Stimulated activated CD4-positive, alpha-beta T cell treated with anti-CD3 and anti-CD28 coated beads, TNF-alpha, amount 100 ng/mL, for 1 hour (primary cell): Measurements from ENCODE around the gene PRPF4.
"Not testable (repeated sequence)": the region's sequence is repeated elsewhere in the genome, so short reads cannot be mapped to it uniquely, and the experiment has no call there.

ENCODE experiments used
- DNase-seq, 3 donors: peaks; one replicate each; pipeline ENCODE4 v3.0.0-alpha.2; 2020; ENCODE audit warnings: low read depth in 3 of 3, low spot score in 1 of 3

PRPF4 gene

DNA sequence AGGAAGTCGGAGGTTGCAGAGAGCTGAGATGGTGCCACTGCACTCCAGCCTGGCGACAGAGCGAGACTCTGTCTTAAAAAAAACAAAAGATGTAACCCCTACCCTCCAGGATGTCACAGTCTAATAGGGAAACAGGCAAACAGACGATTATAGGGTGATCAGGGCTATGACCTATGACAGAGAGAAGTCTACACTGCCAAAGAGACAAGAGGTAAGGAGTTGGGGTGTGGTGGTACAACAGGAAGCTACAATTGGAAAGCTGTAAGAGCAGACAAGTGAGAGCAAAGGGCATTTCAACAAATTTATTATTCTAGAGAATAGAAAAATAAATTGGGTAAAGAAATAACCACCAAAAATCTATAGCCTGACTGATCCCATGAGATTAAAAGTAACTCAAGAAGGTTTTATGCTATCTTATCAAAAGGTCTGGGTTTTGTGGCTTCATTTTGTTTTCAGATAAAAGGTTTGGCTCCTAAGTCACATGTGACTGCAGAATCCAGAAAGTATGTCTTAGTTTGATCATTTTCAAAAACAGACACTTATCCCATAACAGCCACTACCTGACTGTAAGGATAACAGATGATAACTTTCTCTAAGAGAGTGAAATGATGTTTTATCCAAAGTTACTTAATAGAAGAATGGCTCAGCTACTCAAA, 7.4 kb upstream of the PRPF4 start:
- DNase-seq: no peak

DNA sequence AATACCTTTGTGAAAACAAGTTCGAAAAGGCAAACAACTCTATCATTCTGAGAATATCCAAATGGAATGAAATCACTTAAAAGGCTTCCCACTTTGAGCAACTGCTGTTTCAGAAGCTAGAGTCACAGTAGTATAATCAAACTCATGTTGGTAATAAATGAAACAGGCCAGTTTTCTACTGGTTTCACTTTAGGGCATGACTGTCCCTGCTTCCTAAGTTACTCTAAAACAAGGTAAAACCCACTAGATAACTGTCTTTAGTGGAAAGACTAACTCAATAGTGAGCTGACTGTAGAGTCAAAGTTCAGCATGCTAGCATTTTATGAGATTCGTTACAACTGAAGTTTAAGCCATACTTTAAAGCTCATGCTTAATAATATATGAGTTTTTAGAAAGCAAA, 6.1 kb upstream of the PRPF4 start:
- no peak for DNase-seq

DNA sequence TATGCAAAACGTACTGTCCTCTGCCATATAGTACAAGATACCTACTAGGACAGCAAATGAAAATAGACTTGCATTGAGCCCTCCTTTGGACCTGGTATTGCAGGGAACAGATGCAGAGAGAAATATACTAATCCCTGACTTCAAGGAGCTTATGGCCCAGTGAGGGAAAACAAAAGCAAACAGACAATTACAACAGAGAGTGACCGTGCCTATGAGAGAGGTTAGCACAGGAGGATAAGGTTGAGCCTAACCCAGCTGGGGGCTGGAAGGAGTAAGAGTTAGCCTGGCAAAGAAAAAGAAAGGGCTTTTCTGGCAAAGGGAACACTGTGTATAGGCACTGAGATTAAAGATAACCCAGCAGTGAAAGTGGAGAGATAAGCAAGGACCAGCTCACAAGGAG, 5.6 kb upstream of the PRPF4 start:
- no peak for DNase-seq

DNA sequence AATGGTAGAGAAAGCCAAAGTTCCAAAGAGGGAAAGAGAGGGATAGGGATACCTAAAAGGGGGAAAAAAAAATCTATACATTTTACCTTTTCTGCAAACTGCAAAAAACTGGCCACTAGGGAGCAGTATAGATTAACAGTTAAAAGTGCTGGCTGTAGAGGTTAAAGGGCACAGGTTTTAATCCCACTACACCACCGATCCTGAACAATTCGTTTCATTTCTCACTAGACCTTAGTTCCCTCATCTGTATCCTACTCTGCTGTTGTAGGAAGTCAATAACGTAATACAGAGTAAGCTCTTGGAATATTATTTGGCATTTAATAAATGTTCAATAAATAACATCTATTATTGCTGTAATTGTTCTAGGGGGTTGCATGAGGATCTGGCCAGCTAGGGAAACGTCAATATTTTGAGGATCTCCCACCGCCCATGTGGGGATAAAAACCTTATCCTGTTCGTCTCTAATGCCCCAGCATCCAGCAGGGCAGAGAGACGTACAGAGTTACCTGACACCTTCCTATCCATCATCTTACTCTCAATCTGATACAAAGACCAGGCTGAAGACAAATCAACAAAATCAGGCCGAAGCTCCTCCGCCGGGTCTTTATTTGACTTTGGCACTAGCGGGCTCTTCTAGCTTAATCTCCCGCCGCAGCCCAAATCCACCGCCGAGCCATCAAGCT, 843 bp upstream of the PRPF4 start:
- DNase-seq: no peak

DNA sequence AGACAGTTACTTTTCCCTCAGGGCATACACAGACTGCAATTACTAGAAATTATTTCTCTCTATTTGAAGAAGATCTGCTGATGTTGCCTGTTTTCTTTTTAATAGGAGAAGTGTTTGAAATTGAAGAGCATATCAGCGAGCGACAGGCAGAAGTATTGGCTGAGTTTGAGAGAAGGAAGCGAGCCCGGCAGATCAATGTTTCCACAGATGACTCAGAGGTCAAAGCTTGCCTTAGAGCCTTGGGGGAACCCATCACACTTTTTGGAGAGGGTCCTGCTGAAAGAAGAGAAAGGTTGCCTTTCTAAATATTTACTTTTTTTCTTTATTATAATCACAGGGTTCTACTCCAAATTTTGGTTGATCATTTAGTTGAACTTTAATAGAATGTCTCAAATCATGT, 3.4 kb downstream of the PRPF4 start:
- DNase-seq: no peak

DNA sequence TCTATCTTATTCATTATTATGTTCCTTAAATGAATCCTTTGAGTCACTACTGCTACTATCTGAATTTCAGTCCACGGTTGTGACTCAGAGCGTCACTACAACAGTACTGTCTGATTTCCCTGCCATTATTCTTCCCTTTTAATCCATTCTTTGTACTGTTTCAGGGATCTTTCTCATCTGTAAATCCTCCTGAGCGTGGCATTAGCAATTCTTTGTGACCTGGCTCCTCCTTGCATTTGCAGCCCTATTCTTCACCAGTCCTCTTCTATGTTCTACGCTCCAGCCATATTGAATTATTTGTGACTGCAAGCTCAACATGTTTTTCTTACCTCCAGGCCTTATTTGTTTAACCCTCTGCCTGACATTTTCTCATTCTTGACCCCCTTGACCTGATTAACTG, 5.9 kb downstream of the PRPF4 start:
- DNase-seq: no peak

DNA sequence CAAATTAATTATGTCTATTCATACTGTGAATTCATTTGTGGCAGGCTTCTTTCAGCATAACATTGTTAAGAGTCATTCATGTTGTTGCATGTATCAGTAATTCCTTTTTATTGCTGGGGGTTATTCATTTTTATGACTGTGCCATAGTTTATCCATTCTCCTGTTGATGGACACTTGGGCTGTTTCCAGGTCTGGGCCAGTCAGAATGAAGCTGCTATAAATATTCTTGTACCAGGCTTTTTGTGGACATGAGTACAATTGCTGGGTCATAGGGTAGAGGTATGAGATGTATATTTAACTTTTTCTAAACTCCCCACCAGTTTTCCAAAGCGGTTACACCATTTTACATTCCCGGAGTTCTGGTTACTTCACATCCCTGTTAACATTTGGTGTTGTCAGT, 13.6 kb downstream of the PRPF4 start:
- DNase-seq: no peak

DNA sequence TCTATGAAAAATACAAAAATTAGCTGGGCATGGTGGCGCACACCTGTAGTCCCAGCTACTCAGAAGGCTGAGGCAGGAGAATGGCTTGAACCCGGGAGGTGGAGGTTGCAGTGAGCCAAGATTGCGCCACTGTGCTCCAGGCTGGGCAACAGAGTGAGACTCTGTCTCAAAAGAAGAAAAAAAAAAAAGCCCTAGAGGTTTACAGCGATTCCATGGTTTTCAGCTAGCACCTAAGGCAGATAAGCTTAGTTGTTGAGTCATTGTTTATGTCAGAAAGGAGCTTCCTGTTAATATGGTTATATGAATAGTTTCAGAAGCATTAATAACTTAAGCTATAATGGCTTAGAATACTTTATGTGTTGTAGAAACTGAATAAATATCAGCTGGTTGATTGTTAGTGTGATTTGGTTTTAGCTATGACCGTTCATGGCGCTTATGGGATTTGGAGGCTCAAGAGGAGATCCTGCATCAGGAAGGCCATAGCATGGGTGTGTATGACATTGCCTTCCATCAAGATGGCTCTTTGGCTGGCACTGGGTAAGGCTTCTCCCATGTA, 14.7 kb downstream of the PRPF4 start:
- no peak for DNase-seq

DNA sequence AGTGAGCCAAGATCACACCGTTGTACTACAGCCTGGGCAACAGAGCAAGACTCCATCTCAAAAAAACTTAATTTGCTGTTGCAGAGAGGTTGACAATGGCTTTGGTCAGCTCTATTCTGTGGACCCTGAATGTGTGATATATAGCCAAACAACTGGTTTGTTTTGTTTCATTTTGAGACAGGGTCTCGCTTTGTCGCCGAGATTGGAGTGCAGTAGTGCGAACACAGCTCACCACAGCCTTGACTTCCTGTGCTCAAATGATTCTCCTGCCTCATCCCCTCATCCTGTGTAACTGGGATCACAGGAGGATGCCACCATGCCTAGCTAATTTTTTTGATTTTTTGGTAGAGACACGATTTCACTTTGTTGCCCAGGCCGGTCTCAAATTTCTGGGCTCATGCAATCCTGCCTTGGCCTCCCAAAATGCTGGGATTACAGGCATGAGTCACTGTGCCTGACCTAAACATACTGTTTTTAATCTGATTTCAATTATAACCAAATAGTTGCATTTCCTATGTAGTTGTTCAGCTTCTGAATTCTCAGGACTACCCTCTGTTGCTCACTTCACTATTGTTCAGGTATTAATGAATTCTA, 17.9 kb downstream of the PRPF4 start:
- no peak for DNase-seq

DNA sequence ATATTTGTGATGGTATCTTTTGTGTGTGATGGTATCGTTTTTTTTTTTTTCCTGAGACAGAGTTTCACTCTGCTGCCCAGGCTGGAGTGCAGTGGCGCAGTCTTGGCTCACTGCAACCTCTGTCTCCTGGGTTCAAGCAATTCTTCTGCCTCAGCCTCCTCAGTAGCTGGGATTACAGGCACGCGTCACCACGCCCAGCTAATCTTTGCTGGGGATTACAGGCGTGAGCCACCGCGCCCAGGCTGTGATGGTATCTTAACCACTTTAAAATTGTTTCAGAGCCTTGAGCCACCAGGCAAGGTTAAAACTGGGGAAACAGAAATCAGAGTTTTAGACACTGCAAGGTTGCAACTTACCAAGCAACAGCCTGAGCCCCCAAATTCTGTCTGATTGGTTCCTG, 20.8 kb downstream of the PRPF4 start:
- not testable (repeated sequence) for DNase-seq

DNA sequence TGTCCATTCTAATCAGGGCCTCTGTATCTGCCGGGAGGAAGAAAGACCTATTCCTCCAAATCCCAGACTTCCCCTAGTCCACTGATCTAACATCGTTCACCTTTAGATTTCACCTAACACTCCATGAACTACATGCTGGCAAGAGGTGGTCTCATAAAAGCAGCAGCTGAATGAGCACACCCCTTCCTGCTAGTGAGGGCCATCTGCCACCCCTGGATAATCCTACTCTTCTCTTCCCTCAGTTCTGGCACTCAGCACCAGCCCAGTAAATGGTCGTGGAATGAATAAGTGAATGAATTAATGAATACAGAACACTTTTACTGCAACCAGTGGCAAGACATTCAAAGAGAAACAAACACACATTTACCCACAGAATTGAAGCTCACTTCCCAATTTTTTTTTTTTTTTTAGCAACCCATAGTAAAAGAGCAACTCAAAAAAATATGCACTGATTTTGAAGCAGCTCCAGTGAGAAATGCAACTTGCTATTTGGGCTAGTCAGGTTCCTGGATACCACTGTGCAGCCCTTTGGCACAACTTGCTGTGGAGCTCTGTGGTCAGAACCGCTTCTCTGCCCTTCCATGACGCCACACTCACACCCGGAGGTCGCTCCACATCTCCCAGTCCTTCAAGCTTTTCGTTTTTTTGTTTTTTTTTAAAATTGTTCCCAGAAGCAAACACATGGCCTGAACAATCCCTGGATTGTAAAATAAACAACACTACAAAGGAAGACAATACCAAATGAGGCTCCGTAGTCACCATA, 21.5 kb downstream of the PRPF4 start:
- DNase-seq: no peak

DNA sequence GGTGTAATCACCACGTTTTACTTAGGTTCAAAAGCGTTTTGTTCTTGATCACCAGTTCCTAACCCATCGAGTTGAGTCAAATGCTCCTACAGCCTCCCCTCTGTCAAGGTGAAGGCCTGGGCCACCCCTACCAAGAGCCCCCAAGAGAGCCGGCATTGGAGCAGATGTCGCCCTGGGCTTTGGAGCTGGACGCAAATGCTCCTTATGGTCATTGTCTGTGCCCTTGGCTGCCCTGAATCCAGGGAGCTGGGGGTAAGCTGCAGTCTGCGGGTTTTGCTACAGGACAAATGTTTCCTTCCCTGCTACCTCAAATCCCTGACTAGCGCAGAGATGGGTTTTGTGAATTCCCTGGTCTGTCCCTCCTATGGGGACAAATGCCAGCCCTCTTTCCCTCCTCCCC, 22.9 kb downstream of the PRPF4 start:
- no peak for DNase-seq

DNA sequence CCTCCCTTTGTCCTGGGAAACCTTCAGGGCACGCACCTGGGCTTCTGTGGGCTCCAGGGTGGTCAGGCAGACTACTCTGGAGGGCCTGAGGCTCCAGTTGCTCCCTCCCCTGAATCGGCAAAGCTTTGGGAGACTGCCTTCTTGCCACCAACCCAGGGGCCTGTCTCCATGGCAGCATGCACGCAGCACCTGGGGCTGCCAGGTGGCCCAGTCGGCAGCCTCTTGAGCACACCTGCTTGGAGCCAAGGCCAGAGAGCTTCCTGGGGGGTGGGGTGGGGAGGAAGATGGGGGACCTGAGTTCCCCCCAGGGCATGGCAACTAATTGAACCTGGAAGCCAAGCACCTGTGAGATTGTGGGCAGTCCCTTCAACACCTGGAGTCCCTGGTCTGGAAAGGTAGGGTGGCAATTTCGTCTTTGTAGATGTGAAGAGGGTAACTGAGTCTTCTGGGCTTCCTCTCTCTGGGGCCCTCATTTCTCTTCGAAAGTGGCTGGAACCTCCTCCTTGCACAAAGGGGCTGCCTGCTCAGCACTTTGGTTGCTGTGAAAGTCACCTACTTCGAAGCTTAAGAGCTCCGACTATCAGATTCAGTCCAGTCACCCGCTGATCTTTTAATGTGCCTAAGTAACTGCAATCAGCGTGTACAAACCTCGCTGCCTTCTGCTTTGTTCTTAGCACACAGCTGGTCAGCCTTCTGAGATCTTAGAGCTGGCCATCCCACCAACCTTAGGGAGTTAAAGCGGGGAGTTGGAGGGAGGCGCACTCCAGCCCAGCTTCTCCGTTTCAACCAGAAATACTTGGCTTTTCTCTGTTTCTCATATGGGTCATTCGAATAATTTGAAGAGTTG, 23.7 kb downstream of the PRPF4 start:
- no peak for DNase-seq

DNA sequence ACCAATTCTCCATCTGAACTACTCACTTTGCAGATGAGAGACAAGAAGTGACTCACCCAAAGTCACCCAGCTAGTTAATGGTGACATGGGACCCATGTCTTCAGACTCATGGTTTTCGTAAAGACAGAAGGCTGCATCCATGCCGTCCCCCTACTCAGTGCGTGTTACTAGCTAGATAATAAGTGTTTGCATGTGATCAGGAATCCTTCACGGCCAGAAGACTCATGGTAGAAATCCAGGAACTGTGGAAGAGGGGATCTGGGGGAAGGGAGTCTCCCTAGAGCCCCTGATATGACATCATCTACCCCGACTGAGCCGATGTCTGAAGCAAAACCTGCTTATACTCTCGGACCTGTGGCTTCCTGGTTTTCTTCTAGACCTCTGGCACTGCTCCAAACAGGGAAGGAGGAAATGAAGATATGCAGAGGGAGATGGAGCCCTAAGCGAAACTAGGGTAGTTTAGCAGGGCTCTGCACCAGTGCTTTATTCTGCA, 24.4 kb downstream of the PRPF4 start:
- no peak for DNase-seq

DNA sequence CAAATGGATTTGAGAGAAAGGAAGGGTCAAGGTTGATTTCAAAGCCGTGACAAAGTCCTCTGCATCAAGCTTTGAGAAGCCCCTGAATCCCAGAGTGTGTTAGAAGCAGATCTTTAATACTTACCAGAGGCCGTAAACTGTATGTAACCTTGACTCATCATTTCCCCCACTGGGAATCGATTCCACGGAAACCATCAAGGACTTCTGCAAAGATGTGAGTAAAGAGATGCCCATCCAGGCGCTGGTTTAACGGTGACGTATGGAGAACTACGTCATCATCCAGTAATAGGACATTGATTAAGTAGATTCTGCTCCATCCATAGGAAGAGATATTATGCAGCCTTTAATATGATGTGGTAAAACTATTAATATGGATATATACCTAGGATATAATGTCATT, 26.1 kb downstream of the PRPF4 start:
- no peak for DNase-seq

DNA sequence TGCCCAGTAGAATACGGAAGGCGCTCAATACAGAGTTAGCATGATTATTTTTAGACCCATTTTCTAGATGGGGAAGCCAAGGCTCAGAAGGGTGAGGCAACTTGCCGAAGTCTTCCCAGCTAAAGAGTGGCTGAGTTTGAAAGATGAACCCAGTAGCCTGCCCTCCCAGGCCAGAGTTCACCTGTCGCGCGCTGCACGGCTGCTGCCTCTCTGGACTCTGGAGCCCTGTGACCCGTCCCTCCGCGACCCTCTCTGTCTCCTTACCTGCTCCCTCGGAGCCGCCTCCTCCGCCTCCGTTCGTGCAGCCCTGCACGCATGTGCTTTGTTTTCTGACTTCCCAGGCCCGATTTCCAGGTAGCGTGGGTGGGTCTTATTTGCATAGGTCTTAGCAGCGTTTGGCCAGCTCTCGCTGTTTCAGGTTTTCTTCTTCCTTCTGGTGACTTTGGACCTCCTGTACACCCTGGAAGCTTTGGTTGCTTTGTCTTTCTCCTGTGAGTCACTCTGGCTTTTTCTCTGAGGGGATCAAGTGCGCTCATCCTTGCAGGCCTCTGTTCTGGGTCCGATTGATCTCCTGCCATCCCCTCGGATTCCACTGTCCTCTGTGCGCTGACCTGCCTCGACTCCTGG, 27.4 kb downstream of the PRPF4 start, which contains the start of gene RNF183:
RNF183 (minus strand) TSS at position 585 of the 627 bp plus-strand sequence. CDS start 5,192 bp downstream, outside the sequence.
- DNase-seq: no peak

DNA sequence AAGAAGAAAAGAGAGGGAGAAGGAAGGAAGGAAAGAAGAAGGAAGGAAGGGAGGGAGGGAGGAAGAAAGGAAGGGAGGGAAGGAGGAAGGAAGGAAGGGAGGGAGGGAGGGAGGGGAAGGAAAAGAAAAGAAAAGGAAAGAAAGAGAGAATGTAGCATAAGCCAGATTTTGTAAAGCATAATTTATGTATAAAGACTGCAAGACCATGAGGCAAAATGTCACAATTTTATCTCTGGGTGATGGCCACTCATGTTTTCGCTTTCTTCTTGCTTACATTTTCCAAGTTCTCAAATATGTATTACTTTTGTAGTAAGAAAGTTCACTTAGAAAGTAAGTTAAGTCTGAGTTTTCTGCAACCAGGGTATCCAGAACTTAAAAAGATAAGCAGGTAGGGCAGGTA, 31.1 kb downstream of the PRPF4 start:
- DNase-seq: no peak

DNA sequence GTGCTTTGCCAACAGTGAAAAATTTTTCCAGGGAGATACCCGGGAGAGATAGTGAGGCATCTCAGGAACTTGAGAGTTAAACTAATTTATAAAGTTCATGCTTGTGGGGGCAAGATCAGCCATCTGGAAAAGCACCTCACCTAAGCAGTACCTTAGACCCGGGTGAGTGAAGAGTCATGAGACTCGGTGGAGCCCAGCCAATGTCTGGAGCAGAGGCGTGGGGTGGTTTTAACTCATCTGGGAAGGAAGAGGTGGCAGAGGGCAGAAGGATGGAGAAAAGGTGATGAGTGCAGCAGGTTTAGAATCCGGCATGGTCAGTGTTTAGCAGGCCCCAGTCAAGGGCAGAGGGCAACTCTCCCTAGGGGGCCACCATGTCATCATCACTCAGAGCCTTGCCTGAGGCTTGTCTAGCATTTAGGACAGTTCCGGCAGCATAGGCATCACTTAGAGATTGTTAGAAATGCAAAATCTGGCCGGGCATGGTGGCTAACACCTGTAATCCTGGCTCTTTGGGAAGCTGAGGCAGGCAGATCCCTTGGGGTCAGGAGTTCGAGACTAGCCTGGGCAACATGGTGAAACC, 32.0 kb downstream of the PRPF4 start:
- no peak for DNase-seq

DNA sequence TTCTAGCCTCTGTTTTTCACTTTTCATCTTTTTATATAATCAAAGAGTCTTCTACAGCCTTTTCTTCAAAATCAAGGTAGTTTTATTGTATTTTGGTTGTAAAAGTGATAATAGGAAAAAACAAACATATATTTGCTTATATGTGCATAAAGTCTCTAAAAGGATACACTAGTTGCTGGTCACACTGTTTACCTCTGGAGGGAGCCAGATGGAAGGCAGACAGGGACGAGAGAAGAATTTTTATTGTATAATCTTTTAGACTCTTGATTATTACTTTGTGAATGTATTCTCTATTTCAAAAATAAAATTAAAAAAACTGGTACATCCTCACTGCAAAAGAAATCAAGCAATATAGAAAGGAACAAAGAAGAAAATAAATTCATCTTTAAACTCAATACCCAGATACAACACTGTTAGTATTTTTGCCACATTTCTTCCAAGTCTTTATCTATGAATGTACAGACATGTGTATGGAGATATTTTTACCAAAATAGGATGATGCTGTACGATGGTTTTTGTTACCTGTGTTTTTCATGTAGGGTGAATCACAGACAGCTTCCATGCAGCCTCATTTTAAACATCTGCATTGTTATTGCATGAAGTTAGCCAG, 33.9 kb downstream of the PRPF4 start:
- DNase-seq: no peak
